ENCODE results near the gene PARM1.

The PARM1 gene

DNA sequence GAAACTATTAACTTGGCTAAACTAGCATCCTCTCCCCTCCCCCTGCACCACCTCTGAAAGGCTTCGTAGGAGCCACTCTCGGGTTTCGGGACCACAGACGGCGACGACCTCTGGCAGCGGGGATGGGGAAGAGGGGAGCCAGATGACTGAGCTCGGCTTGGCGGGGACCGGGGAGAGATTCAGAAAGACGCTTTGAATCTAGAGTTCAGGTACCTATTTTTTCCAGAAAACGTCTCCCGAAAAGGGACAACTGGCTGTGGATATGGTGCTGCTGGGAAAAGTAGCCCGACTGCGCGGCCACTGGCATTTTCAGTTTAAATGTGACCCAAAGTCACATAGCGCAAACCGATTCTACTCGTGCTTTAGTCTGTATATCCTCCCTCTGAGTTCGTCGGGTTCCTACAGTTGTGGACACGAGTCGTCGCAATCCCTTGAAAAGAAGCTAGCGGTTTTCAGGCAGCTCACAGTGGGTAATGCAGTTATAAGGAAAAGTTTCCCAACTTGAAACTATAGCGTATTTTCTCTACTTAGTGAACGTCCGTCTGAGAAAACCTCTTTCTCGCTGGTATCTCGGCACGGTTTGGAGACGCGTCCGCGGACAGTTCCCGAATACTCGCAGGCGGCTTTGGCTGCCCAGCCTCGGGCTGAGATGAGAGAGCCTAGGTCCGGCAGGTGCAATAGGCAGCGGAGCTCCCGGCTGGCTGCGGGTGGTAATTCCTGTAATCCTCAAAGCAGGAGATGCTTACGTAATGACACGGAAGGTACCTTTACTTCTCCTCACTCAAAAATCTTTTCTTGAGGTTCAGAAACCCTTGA, 1.3 kb downstream of the PARM1 start:
- Histone ChIP-seq H3K4me1 (peaks cover 4% of the 10 kb centered on the region), H3K4me2 (ENCODE audit: low read length) (peak overlapping the region; percentile 58), H3K36me3 (ENCODE audit: control insufficient read depth, insufficient read depth, low read length) (no peaks in the 10 kb centered on the region), H3K27me3 (ENCODE audit: control insufficient read depth, insufficient read depth, low read length) (no peaks in the 10 kb centered on the region), H3K4me3 (ENCODE audit: low read depth, low read length) (peak overlapping the region; percentile 48), H2AFZ (peak overlapping the region; percentile 91), H3K79me2 (no peaks in the 10 kb centered on the region), H3K9ac (no peak overlapping the region), H3K27ac (no peak overlapping the region), H3K9me3 (ENCODE audit: control insufficient read depth, low read length) (no peaks in the 10 kb centered on the region)
- TF ChIP-seq, protein P1, sequence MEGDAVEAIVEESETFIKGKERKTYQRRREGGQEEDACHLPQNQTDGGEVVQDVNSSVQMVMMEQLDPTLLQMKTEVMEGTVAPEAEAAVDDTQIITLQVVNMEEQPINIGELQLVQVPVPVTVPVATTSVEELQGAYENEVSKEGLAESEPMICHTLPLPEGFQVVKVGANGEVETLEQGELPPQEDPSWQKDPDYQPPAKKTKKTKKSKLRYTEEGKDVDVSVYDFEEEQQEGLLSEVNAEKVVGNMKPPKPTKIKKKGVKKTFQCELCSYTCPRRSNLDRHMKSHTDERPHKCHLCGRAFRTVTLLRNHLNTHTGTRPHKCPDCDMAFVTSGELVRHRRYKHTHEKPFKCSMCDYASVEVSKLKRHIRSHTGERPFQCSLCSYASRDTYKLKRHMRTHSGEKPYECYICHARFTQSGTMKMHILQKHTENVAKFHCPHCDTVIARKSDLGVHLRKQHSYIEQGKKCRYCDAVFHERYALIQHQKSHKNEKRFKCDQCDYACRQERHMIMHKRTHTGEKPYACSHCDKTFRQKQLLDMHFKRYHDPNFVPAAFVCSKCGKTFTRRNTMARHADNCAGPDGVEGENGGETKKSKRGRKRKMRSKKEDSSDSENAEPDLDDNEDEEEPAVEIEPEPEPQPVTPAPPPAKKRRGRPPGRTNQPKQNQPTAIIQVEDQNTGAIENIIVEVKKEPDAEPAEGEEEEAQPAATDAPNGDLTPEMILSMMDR (IDR thresholded peaks at IDR 0.05): no peak

DNA sequence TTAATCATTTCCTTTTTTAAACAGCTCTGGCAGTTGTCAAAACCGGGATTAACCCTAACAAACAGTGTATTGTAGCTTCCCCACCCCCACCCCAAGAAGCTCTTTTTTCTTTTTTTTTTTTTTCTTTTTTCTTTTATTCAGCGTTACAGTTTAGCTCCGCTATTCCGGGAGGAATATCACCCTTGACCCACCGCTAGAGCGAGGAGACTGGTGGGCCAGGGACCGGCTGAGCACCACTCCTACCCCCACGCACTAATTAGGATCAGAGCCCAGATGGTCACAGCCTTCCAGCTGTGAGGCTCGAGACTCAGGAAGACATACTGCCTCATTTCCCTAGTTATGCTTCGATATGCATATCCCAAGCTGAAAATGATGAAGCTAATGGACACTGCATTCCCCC, 2.0 kb downstream of the PARM1 start:
- no peak overlapping the region for H3K9ac ChIP-seq

DNA sequence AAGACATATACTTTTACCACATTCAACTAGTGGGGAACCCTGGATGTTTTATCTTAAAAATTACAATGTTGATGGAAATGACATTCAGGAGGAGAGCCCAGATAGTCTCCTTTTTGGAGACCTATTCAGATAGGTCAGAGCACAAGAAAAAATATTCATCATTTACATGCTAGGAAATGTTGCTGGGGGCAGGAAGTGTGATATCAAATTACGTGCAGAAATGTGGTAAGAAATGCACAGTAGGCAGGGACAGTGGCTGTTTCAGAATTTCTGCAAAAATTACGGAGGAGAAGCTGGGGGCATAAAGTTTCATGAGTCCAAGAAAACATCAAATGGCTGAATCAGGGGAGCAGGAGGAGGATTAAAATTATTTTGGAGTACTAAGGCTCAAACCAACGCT, 8.2 kb downstream of the PARM1 start:
- Histone ChIP-seq H3K27ac (no peak overlapping the region), H3K4me2 (ENCODE audit: low read length) (no peak overlapping the region), H3K9me3 (ENCODE audit: control insufficient read depth, low read length) (no peaks in the 10 kb centered on the region), H2AFZ (no peak overlapping the region), H3K9ac (no peak overlapping the region), H3K27me3 (ENCODE audit: control insufficient read depth, insufficient read depth, low read length) (no peaks in the 10 kb centered on the region), H3K36me3 (ENCODE audit: control insufficient read depth, insufficient read depth, low read length) (no peaks in the 10 kb centered on the region), H3K79me2 (no peaks in the 10 kb centered on the region), H3K4me3 (ENCODE audit: low read depth, low read length) (no peak overlapping the region), H3K4me1 (no peaks in the 10 kb centered on the region)
- TF ChIP-seq, protein P1 (IDR thresholded peaks at IDR 0.05): no peak

More for the DNA sequence above, 2.0 kb downstream of the PARM1 start:
- H3K9me3 ChIP-seq (ENCODE audit: control insufficient read depth, low read length): no peaks in the 10 kb centered on the region
- peak overlapping the region; percentile 58 for H3K4me2 ChIP-seq (ENCODE audit: low read length)
- peaks cover 4% of the 10 kb centered on the region for H3K4me1 ChIP-seq
- H3K27ac ChIP-seq: no peak overlapping the region
- no peak overlapping the region for H2AFZ ChIP-seq
- TF ChIP-seq, protein P1 (IDR thresholded peaks at IDR 0.05): no peak
- H3K36me3 ChIP-seq (ENCODE audit: control insufficient read depth, insufficient read depth, low read length): no peaks in the 10 kb centered on the region
- H3K27me3 ChIP-seq (ENCODE audit: control insufficient read depth, insufficient read depth, low read length): no peaks in the 10 kb centered on the region
- no peaks in the 10 kb centered on the region for H3K79me2 ChIP-seq
- no peak overlapping the region for H3K4me3 ChIP-seq (ENCODE audit: low read depth, low read length)

DNA sequence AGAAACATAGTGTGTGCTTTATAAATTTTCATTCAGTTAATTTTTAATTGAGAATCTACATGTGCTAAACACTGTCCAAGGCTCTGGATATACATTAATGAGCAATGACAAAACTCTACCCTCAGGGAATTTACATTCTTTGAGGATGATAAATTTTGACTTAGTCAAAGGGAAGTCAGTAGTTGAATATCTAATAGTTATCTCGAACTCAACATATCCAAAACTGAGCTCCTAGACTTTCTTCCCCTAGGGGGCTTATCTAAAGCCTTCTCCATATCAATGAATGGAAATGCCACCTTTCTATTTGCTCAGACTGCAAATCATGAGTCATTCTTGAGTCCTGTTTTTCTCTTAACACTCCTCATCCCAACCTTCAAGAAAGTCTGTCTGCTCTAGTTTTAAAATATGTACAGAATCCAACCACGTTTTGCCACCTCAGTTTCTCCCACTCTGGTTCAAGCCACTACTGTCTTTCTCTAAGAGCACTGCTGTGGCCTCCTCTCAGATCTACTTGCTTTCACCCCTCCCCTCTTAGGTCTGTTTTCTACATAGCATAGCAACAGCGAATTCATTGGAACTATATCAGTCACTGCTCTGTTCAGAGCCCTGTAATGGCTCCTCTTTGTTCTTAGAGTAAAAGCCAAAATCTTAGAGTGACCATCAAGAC, 9.5 kb downstream of the PARM1 start:
- Histone ChIP-seq H3K27me3 (ENCODE audit: control insufficient read depth, insufficient read depth, low read length) (no peaks in the 10 kb centered on the region), H3K4me1 (no peaks in the 10 kb centered on the region)
- TF ChIP-seq, protein P1 (IDR thresholded peaks at IDR 0.05): no peak

More for the DNA sequence above, 9.5 kb downstream of the PARM1 start:
- no peaks in the 10 kb centered on the region for H3K36me3 ChIP-seq (ENCODE audit: control insufficient read depth, insufficient read depth, low read length)
- no peak overlapping the region for H2AFZ ChIP-seq
- H3K4me3 ChIP-seq (ENCODE audit: low read depth, low read length): no peak overlapping the region
- H3K9me3 ChIP-seq (ENCODE audit: control insufficient read depth, low read length): no peaks in the 10 kb centered on the region
- H3K9ac ChIP-seq: no peak overlapping the region
- H3K4me2 ChIP-seq (ENCODE audit: low read length): no peak overlapping the region
- no peak overlapping the region for H3K27ac ChIP-seq
- no peaks in the 10 kb centered on the region for H3K79me2 ChIP-seq

All from parathyroid adenoma (tissue), 2 donors.